GM12875 (cell line): ENCODE results near the gene SERPINB3.
"Not testable (repeated sequence)": the region's sequence is repeated elsewhere in the genome, so short reads cannot be mapped to it uniquely, and the experiment has no call there.

Experiments used
- H3K4me3 ChIP-seq: one replicate; pipeline ENCODE4 v1.5.1; 2011; ENCODE audit warnings: low read depth, low read length, control low read depth
- TF ChIP-seq, protein P1 (sequence below): IDR thresholded peaks from 2 replicates; pipeline ENCODE4 v1.5.1; 2011; ENCODE audit warnings: low read depth, mild to moderate bottlenecking, control low read depth, inconsistent platforms, low read length, moderate library complexity, borderline replicate concordance; ENCODE audit not compliant: insufficient read depth

Gene SERPINB3

DNA sequence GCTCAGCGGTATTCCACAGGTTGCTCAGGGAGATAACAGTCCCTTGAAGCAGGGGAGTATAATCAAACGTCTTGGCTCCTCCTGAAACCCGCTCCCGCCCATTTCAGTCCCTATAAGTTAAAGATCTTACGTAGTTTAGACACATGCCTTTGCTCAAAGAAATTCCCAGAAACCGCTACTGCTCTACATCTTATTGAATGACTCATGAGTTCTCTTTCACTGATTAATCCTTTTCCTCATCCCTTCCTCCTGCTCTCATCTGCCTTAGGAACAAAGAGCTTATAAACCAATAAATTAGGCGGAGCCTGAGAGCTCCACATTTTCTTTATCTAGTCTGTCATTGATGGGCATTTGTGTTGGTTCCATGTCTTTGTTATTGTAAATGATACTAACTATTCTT is 13.5 kb downstream of the SERPINB3 start:
- TF ChIP-seq, protein P1, sequence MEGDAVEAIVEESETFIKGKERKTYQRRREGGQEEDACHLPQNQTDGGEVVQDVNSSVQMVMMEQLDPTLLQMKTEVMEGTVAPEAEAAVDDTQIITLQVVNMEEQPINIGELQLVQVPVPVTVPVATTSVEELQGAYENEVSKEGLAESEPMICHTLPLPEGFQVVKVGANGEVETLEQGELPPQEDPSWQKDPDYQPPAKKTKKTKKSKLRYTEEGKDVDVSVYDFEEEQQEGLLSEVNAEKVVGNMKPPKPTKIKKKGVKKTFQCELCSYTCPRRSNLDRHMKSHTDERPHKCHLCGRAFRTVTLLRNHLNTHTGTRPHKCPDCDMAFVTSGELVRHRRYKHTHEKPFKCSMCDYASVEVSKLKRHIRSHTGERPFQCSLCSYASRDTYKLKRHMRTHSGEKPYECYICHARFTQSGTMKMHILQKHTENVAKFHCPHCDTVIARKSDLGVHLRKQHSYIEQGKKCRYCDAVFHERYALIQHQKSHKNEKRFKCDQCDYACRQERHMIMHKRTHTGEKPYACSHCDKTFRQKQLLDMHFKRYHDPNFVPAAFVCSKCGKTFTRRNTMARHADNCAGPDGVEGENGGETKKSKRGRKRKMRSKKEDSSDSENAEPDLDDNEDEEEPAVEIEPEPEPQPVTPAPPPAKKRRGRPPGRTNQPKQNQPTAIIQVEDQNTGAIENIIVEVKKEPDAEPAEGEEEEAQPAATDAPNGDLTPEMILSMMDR: no peak
- no peak overlapping the region for H3K4me3 ChIP-seq

DNA sequence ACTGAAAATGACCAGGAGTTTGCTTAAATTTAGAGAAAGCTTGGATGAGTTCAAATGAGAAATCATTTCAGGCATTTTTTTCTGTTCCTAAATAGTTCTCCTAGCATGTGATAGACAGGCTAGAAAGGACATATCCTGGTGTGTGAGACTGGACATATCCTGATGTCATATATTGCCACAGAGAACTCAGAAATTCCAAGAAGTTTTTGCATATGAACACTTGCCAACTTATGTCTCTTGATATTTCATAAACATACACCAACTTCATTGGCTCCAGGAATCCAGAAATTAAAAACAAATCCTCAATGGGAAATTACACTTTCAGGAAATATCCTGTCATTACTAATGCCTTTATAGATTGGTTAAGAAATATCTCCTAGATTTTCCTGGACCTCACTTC is 14.8 kb downstream of the SERPINB3 start:
- TF ChIP-seq, protein P1: no peak
- H3K4me3 ChIP-seq: no peak overlapping the region

DNA sequence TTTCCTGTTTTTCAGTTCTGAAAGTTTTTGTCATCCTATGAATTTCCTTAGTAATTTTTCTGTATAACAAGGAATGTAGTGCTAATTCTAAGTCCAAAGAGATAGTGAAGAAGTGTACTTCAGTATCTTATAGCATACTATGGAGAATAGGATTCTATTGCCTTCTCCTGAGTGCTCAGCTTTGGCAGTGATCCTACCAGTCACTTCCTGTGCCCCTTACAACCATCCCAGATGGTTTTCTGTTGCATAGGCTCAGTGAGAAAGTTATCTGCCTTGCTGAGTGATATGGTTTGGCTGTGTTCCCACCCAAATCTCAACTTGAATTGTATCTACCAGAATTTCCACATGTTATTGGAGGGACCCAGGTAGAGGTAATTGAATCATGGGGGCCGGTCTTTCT is 17.0 kb downstream of the SERPINB3 start:
- H3K4me3 ChIP-seq: not testable (repeated sequence)

DNA sequence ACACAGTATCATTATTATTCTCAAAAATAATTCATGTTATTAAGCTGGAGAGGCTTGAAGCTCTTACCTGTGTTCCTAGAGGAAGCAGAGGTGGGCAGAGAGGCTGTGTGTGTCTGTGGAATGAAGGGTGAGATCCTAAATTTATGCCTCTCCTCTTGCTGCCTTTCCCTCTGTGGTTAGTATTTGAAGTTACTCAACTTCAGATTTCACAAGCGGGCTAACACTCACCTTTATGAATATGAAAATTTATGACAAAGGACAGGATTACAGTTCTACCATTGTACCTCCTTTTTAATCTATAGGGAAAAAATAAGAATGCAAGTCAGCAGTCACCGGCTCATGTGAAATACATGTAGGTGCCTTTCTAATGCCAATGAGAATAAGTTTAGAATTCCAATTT is 17.6 kb downstream of the SERPINB3 start, which contains the start of gene SERPINB4:
TSS of gene SERPINB4 (minus strand) at position 115 of the 400 bp plus-strand sequence. CDS start 679 bp downstream, outside the sequence.
- not testable (repeated sequence) for H3K4me3 ChIP-seq

DNA sequence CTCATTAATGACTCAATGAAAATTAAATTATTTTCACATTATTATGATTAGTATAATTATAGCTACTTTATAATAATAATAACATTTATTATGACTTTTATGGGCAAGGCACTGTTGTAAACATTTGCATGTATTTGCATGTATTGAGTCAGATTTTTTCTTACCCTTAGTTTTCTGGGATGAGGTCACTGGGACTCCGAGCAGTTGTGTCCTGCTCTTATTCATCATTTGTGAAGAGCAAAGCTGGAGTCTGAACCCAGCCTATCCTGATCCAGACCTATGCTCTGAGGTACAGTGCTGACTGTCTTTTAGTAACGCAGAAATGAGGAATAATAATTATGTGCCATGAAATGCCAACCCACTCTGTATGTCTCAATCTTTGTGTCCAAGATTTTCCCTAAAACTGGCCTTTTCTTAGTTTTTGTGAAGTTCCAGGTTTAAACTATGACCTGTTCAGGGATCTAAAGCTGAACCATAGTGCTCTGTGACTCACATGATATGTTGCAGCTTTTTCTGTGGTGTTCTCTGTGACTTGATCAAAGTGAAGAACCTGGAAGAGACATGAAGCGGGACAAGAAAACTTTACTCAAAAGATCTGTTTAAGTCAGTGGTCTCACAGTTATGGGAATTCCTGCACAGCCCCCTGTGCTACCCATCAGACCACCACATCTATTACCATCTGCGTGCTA is 18.9 kb downstream of the SERPINB3 start:
- not testable (repeated sequence) for H3K4me3 ChIP-seq

DNA sequence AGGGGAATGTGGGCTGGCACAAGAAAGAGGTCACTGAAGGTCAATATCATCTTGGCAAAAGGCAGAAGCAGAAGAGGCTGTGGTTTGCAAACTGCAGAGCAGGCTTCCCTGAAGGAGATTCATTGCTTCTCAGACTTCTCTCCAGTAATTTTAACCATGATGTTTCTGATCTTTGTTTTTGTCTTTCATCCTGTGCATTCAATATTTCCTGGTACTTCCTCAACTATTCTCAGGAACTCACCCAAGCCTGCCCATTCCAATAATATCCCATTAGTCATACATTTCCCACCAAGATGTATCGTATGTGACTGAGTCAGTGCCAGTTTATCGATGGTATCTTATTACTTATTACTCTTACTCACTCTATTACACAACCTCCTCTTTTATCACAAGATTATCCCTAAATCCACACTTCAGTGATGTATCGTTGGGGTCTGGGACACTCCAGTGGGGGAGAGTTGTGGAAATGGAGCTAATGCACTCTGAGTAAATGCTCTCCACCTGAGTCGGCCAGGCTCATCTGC is 20.5 kb downstream of the SERPINB3 start:
- not testable (repeated sequence) for H3K4me3 ChIP-seq

DNA sequence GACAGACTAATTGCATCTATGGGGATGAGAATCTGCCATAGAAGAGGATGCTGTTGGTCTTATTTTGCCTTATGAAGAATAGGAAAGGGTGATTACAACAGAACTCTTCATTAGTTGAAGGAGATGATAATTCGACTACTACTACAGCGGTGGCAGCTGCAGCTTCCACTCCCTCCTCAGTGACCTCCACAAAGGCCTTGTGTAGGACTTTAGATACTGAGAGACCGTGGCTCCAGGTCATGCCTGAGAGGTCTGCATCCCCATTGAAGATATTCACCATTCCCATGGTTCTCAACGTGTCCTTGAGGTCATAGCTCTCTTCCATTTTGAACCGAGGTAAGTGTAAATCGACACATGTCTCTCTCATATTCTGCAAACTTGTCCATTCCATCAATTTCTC is 24.0 kb downstream of the SERPINB3 start:
- no peak overlapping the region for H3K4me3 ChIP-seq
- TF ChIP-seq, protein P1: no peak

DNA sequence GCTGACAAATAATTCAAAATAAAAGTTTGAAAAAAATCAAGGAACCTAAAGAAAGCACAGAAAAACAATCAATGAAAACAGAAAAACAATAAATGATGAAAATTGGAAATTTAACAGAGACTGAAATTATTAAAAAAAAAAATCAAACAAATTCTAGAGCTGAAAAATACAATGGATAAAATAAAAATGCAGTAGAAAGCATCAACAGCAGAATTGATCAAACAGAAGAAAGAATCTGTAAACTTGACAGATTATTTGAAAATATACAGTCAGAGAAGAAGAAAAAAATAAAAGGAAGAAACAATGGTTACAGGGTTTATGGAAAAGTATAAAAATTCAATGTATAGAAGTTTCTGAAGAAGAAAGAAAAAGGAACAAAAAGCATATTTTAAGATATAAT is 33.9 kb downstream of the SERPINB3 start:
- no peak overlapping the region for H3K4me3 ChIP-seq
- TF ChIP-seq, protein P1: no peak

DNA sequence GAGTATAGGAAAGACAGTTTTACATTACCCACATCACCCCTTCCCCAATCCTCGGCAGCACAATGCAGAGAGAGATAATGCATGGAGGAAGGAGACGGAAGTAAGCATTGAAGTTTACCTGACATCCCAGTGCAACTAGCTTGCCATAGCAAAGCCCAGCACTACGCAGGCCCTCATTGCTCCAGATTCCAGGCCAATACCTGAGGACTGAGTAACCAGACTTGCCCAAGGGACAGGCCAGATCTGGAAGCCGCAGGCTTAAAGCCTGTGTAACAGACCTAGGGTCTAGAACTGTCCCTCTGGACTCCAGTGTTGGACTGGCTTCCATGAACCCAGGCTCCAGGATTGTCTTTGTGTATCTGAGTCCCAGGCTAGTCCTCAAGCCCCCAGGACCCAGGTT is 35.3 kb downstream of the SERPINB3 start:
- TF ChIP-seq, protein P1: no peak
- H3K4me3 ChIP-seq: no peak overlapping the region
